PC-9 (cell line): ENCODE data around the gene NPPB. TPM values are rescaled to one million over a fixed set of nuclear protein-coding genes. Genes with fewer than 3 reads are reported as not detected.

Experiments used
- BruUV-seq: library from RNA; stranded (reverse); fragments of 400-500 nt; replicated peaks from 2 replicates; lab custom pipeline; 2021; lab: Mats Ljungman, UMichigan
- CTCF ChIA-PET: fragments of 300-600 bp; sonication (Branson Sonifier 250); formaldehyde crosslinking; loops from one replicate; lab custom pipeline; 2022; ENCODE audit warnings: antibody characterized with exemption; lab: Charles Lee
- POLR2A ChIA-PET: fragments of 300-600 bp; sonication (Branson Sonifier 250); formaldehyde crosslinking; loops from one replicate; lab custom pipeline; 2022; ENCODE audit warnings: antibody characterized with exemption; ENCODE audit not compliant: unreplicated experiment; lab: Charles Lee
- DNase-seq, 2 experiments: peaks; one replicate each; pipeline versions ENCODE4 v3.0.0 to v3.0.0-alpha.2; 2015 to 2022; ENCODE audit warnings: mixed read lengths in 1 of 2
- H2AFZ ChIP-seq: fragments of 200-600 bp; sonication (generic); 2 replicates; pipeline ENCODE4 v1.8.1; 2017; ENCODE audit warnings: antibody characterized with exemption
- H3F3A ChIP-seq: fragments of 200-600 bp; sonication (generic); 2 replicates; pipeline ENCODE4 v1.8.1; 2017; ENCODE audit warnings: antibody characterized with exemption, mild to moderate bottlenecking, low read depth; ENCODE audit not compliant: insufficient read depth
- H3K27ac ChIP-seq: fragments of 200-600 bp; sonication (generic); 2 replicates; pipeline ENCODE4 v1.6.1; 2016; ENCODE audit warnings: mixed run types
- H3K27me3 ChIP-seq: fragments of 200-600 bp; sonication (generic); 2 replicates; pipeline ENCODE4 v1.6.1; 2016; ENCODE audit warnings: low read depth, mixed run types; ENCODE audit not compliant: insufficient read depth
- H3K36me3 ChIP-seq: fragments of 200-600 bp; sonication (generic); 2 replicates; pipeline ENCODE4 v1.6.1; 2016; ENCODE audit warnings: low read depth, mixed run types
- H3K4me1 ChIP-seq: fragments of 200-600 bp; sonication (generic); replicated peaks from 2 replicates; pipeline ENCODE4 v1.6.1; 2016; ENCODE audit warnings: mixed run types; ENCODE audit not compliant: insufficient read depth
- H3K4me2 ChIP-seq: fragments of 200-600 bp; sonication (generic); 2 replicates; pipeline ENCODE4 v1.6.1; 2017; ENCODE audit warnings: mixed run types
- H3K4me3 ChIP-seq: fragments of 200-600 bp; sonication (generic); 2 replicates; pipeline ENCODE4 v1.6.1; 2016; ENCODE audit warnings: mixed run types
- H3K79me2 ChIP-seq: fragments of 200-600 bp; sonication (generic); 2 replicates; pipeline ENCODE4 v1.6.1; 2017; ENCODE audit warnings: low read depth, mixed run types
- H3K9me2 ChIP-seq: fragments of 200-600 bp; sonication (generic); 2 replicates; pipeline ENCODE4 v1.8.1; 2017; ENCODE audit warnings: mild to moderate bottlenecking; ENCODE audit not compliant: insufficient read depth
- H3K9me3 ChIP-seq: fragments of 200-600 bp; sonication (generic); 2 replicates; pipeline ENCODE4 v1.8.1; 2016; ENCODE audit warnings: low read depth; ENCODE audit not compliant: insufficient read depth
- H4K20me1 ChIP-seq: fragments of 200-600 bp; sonication (generic); 2 replicates; pipeline ENCODE4 v1.8.1; 2017; ENCODE audit not compliant: insufficient read depth
- CTCF ChIP-seq: fragments of 200-600 bp; sonication (generic); conservative IDR thresholded peaks from 2 replicates; pipeline ENCODE4 v1.6.1; 2017; ENCODE audit warnings: mixed run types, antibody characterized with exemption, mild to moderate bottlenecking, moderate library complexity
- EZH2 ChIP-seq: fragments of 200-600 bp; sonication (generic); IDR thresholded peaks from 2 replicates; pipeline ENCODE4 v1.8.0; 2017; ENCODE audit warnings: antibody characterized with exemption, low read depth
- intact Hi-C: fragments of 100-400 bp; cut with micrococcal nuclease; formaldehyde crosslinking; loops from one replicate; pipeline ENCODE4 v1.10.0; 2022; ENCODE audit not compliant: unreplicated experiment
- total RNA-seq: library from RNA; stranded (reverse); gene quantifications from 2 replicates; pipeline ENCODE4 v1.2.3, GENCODE V29; 2021

The NPPB gene
- total RNA-seq, 1 experiment from 2014 or later, result not detected

- Histone ChIP-seq H3K27me3 (peaks cover 69% of the 10 kb centered on the region), H3K4me1 (no peaks in the 10 kb centered on the region; the same call in 1 of the 2 replicates), H3K4me3 (no peak overlapping the region), H2AFZ (no peak overlapping the region), H4K20me1 (no peaks in the 10 kb centered on the region), H3K27ac (no peak overlapping the region), H3K4me2 (no peak overlapping the region), H3K9me2 (no peaks in the 10 kb centered on the region), H3K36me3 (no peaks in the 10 kb centered on the region), H3F3A (peaks cover 4% of the 10 kb centered on the region; the same call in 1 of the 2 replicates), H3K79me2 (no peaks in the 10 kb centered on the region), H3K9me3 (no peaks in the 10 kb centered on the region)
- no TSS peak for BruUV-seq
- intact Hi-C loops, result no loop called here
- ChIA-PET CTCF (no interaction called here), POLR2A (no interaction called here)
- DNase-seq, result no peak
- TF ChIP-seq EZH2, result no peak
- no peak for TF ChIP-seq CTCF
Measured at GRCh38 chr1:11858158-11858557, 587 bp downstream of the NPPB start.

DNA sequence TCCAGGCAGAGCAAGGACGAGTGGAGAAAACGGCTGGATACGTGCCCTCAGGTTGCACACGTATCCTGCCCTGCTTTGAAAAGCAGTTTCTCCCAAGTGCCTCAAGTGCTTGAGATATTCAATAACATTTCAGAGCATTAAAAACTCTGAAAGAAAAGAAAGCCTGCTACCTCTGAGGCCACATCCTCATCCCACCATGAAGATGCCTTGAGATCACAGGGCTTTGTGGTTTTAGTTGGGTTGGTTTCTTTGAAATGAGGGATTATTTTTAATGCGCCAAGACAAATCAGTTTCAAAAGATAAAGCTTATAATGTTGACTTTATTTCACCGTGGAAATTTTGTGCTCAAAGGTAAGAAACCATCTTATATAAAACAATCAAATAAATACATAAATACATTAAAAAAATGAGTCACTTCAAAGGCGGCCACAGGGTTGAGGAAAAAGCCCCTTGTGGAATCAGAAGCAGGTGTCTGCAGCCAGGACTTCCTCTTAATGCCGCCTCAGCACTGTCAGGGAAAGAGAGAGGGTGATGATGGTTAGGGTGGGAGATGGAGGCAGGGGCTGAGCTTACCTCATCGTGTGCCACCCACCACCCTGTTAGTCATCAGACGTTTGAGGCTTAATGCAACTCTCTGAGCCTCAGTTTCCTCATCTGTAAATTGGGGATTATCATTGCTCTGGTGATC lies 1.4 kb downstream of the NPPB start:
- BruUV-seq, result no TSS peak
- Histone ChIP-seq H3K4me2 (no peak overlapping the region), H3F3A (no peaks in the 10 kb centered on the region; the same call in 1 of the 2 replicates), H3K9me3 (no peaks in the 10 kb centered on the region), H3K36me3 (no peaks in the 10 kb centered on the region), H3K9me2 (no peaks in the 10 kb centered on the region), H3K27ac (no peak overlapping the region), H3K4me3 (no peak overlapping the region), H2AFZ (no peak overlapping the region), H3K27me3 (peaks cover 73% of the 10 kb centered on the region), H4K20me1 (no peaks in the 10 kb centered on the region), H3K4me1 (no peaks in the 10 kb centered on the region), H3K79me2 (no peaks in the 10 kb centered on the region)
- TF ChIP-seq EZH2 (no peak), CTCF (no peak)
- CTCF ChIA-PET, result no interaction called here
- POLR2A ChIA-PET, result no interaction called here
- DNase-seq, result no peak
- intact Hi-C loops, result no loop called here

DNA sequence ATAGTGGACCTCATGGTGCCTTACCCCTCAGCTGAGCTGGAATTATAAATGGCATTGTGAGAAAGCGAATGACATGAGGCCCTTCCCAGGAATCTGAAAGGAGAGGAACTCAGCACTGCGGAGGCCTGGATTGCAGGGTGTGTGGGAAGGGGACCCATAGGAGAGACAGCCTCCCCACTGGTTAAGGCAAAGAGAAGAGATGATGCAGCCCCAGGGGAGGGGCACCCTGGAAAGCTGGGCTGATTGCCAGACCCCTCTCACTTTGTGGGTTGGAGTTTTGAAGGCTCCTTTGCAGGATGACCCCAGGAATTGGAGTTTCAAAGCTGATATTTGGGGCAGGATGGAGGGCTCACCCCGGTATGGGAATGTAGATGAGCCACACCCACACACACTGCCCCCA lies 2.0 kb downstream of the NPPB start:
- no peaks in the 10 kb centered on the region for H3F3A ChIP-seq
- intact Hi-C loops, result no loop called here
- no peaks in the 10 kb centered on the region for H3K4me1 ChIP-seq
- no peak overlapping the region for H2AFZ ChIP-seq
- H3K27me3 ChIP-seq, result peaks cover 75% of the 10 kb centered on the region
- no peak overlapping the region for H3K4me3 ChIP-seq
- no peak overlapping the region for H3K27ac ChIP-seq
- H3K4me2 ChIP-seq, result no peak overlapping the region
- H3K36me3 ChIP-seq, result no peaks in the 10 kb centered on the region
- no peak for DNase-seq
- no peaks in the 10 kb centered on the region for H3K9me2 ChIP-seq
- ChIA-PET POLR2A (no interaction called here), CTCF (no interaction called here)
- BruUV-seq, result no TSS peak
- H3K9me3 ChIP-seq, result no peaks in the 10 kb centered on the region
- H4K20me1 ChIP-seq, result no peaks in the 10 kb centered on the region
- H3K79me2 ChIP-seq, result no peaks in the 10 kb centered on the region
- no peak for TF ChIP-seq EZH2
- no peak for TF ChIP-seq CTCF
